ENCODE results near the gene GPATCH2L.

The GPATCH2L gene

GRCh38 chr14:76261371-76261811 is 109.7 kb downstream of the GPATCH2L start:
- no peak for TF ChIP-seq CTCF (IDR thresholded peaks at IDR 0.05; ENCODE audit: insufficient read depth, low read depth, low read length, missing control alignments)
- H3K4me3 ChIP-seq (ENCODE audit: low read depth, low read length): no peak overlapping the region
- peak; percentile 6 for DNase-seq (ENCODE audit: low read depth)

GRCh38 chr14:76262641-76263040 is 110.9 kb downstream of the GPATCH2L start:
- no peak overlapping the region for H3K4me3 ChIP-seq (ENCODE audit: low read depth, low read length)
- no peak for DNase-seq (ENCODE audit: low read depth)
- TF ChIP-seq CTCF (IDR thresholded peaks at IDR 0.05; ENCODE audit: insufficient read depth, low read depth, low read length, missing control alignments): no peak
